GM18858 (cell line): Measurements from ENCODE around the gene EEA1.
"Not testable (repeated sequence)": the region's sequence is repeated elsewhere in the genome, so short reads cannot be mapped to it uniquely, and the experiment has no call there.

Experiments
- ATAC-seq: cut with Tn5 transposase; IDR thresholded peaks from one replicate; pipeline ENCODE4 v1.9.1; 2021; ENCODE audit not compliant: unreplicated experiment

Gene EEA1

DNA sequence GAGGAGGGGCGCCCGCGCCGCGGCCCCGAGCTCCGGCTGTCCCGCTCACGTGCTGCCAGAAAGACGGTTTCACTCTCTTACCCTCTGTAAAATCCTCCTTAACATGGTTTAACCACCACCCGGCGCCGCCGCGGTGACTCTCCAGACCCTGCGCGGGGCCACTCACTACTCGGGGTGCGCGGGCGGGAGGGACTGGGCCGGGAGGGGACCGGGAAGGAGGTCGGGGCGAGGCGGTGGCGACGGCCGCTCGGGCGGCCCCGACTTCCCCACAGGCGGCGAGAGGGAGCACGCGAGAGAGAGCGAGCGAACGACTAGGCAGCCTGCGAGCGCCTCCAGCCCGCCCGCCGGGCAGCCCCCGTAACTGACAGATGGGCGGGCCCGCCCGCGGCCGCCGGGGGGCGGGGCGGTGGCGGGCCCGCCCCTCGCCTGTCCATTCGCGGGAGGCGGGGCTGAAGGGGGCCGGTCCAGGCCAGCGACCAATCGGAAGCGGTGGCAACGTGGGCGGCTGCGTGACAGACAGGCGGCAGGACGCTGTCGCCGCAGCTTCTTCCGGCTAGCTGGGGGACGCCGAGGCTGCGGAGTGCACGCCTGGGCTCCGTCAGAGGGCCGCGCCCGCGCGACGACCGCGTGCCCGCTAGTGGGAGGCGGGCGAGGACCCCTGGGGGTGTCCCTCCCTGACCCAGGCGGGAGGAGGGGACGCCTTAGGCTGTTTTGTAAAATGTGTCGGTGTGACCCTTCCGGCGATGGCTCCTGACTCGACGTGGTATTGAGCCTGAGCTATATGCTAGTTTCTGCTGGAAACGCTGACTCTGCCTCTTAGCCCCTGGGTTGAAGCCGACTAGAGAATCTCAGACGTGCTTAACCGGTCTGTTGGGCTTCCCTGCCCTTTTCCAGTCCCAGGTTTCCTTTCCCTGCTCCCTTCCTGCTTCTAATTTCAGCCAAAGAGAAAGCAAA lies at the start of gene EEA1:
Gene EEA1, minus strand, starts transcription at position 334 of the 954 bp plus-strand sequence. Its CDS starts 229 bp downstream, at position 105.
- peak; percentile 81 for ATAC-seq

DNA sequence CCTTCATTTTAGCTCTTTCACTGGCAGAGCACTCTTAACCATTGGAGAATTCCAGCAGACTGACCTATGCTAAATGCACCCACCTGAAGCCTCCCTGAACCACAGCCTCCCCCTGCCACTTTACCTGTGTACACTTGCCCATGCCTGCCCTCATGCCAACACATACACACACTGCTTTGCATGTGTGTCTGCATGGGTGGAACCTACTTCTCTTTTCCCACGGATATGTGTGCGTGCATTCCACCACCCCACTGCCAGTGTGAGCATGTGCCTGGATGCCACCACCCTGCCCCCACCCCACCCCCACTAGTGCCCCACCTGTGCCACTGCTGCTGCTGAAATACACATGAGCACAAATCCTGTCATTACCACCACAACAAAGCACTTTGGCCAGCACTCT lies 49.5 kb upstream of the EEA1 start:
- no peak for ATAC-seq

DNA sequence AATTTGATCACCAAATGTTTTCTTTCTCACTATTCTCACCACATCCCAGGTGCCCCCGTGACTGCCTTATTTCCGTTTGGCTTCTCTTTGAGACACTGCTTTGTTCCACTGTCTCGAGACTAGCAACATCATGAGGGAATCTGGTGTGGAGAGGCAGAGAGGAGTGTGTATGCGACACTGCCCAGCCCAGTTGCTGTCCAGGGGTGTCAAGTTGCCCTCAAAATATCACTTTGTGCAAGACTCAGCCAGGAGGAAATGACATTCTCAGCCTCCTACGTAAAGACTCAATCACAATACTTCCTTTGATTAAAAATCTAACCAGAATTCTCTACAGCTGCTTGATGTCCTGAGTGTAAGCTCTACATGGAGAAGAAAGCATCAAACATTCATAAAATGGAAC lies 48.2 kb upstream of the EEA1 start:
- no peak for ATAC-seq

DNA sequence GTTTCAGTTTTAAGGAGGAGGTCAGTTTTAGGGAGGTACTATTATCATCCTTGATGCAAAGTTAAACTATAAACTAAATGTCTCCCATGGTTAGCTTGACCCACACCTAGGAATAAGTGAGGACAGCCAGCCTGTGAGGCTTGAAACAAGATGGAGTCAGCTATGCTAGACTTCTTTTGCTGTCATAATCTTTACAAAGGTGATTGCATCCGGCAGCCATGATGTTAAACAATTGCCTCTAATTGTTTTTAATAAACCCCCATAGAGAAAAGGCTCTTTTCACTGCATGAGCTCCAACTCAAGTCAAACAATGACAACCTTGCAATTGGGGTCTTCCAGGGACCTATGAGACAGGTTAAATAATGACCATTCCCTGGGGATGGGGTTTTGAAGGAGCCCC lies 45.7 kb upstream of the EEA1 start:
- no peak for ATAC-seq

DNA sequence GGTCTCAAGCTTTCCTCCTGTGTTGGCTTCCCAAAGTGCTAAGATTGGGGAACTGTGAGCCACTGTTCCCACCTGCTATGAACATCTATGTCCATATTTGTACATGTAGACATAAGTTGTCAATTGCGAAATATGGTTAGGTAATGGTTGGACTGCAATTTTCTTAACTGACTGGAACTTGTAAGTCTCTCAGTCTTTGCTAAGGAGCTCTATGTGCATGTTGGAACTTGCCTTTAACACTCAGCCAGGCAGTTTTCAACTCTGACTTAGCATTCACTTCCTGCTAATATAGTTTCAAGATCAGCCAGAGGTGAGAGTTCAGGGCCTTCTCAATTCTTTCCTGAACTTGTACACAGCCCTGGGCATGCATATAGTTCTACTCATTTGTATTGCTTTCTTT lies 44.5 kb upstream of the EEA1 start:
- peak; percentile 37 for ATAC-seq

DNA sequence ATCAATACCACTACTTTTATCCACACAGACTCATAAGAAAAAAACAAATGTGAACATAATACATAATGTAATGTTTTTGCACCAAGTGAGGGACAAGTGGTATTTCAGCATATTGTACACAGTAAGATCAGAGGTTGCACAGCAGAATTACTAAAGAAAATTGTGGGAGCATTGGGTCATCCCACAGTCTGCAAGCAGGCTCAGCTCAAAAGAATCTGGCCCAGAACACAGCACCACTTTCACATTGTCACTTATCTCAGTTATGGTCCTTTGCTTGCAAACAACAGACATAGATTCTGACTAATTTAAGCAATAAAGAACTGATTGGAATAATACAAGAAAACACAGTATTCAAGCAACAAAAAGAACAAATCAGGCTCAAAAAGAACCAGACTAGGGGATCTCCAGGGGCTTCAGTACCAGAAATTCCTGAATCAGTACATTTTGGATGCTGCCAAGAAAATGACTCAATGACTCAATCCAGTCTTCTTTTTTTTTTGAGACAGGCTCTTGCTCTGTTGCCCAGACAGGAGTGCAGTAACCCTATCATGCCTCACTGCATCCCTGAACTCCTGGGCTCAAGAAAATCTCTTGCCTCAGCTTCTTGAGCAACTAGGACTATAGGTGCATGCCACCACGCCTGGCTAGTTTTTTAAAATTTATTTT lies 42.9 kb upstream of the EEA1 start:
- no peak for ATAC-seq

DNA sequence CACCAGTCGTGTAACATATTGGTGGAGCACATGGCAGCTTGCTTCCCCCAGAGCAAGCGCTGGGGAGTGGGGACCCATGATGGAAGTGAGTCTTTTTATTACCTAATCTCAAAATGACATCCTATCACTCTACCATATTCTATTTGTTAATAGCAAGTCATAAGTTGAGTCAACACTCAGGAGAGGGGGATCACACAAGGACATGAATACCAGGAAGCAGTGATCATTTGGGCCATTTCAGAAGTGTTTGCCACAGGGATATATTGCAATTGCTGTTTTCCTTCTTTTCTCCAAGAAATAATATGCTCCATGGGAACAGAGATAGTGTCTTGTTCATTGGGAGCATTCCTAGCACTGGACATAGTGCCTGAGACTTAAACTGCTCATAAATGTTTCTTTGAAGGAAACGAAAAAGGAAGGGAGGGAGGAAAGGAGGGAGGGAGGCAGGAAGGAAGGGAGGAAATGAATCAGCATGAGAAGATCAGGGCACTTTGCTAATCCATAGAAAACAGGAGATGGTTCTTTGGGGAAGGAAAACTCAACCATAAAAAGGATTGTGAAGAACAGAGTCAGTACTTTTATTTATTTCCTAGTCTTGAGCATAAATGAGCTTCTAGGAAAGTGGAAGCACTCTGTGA lies 39.2 kb upstream of the EEA1 start:
- ATAC-seq = no peak

DNA sequence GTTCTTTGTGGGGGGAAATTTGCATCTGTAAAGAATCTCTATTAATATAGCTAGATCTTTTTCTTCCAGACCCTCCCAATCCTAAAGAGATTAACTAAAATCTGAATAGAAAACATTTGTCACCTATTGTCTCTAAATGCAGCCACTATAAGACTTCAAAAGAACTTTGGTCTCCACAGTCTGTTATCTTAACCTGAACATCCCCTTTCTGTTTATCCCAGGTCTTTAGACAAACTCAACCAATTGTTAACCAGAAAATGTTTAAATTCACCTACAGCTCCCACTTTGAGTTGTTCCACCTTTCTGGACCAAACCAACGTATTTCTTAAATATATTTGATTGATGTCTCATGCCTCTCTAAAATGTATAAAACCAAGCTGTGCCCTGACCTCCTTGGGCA lies 35.3 kb upstream of the EEA1 start:
- not testable (repeated sequence) for ATAC-seq

DNA sequence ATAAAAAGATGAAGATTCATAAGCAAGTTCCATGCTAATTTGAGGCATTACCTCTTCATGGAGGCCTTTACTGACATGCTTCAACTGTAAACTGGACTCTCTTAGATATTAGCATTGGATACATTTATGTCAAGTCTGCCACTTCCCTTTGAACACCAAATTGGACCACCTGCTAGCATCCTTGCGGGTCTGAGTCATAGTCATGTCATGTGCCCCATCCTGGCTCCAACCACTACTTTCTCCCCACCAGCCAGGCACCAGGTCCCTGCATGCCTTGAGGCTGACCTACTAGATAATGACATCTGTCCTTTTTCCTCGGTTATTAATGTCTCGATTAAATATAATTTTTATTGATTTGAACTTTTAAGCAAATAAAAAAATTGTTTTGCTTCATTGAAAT lies 32.9 kb upstream of the EEA1 start:
- no peak for ATAC-seq

DNA sequence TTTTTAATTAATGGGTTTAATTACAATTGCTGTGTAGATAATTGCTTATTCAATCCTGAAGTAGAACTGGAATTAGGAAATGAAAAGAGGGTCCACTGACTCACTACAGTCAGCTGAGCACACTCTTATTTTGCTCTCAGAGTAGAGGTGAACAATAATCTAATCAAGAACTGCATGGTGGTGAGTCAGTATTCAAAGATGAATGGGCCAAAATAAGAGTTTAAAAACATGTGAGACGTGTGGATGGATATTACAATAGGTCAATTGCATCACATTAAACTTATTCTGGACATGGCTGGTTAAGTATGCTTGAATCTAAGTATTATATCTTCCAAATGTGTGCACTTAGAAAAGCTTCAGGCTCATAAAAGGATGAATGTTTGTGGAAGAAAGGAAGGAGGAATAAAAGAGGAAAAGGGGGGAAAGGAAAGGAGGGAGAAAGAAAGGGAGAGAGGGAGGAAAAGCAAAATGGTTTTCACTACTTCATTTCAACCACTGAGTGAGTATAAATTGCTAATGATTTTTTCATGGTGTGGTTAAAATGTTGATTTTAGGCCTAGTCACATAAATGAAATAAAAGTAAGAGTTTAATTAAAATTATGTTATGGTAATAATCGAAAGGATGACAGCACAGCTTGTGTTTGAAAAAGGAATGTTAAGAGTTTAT lies 27.0 kb upstream of the EEA1 start:
- no peak for ATAC-seq

DNA sequence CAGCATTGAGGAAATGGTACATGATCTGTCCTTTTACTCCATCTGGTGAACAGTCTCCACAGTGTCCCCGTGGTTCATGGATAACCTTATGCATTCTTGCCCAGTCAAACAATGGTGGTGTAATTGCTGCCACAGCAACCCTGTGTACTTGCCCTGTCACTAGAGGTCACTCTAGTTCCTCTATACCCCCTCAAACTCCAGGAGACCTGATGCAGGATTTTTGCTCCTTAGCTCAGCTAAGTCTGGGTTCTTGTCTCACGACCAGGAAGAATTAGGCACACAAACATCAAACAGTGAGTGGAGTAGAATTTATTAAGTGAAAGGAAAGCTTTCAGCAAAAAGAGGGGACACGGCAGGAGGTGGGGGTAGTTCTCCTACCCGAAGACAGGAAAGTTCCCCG lies 24.7 kb upstream of the EEA1 start:
- no peak for ATAC-seq

DNA sequence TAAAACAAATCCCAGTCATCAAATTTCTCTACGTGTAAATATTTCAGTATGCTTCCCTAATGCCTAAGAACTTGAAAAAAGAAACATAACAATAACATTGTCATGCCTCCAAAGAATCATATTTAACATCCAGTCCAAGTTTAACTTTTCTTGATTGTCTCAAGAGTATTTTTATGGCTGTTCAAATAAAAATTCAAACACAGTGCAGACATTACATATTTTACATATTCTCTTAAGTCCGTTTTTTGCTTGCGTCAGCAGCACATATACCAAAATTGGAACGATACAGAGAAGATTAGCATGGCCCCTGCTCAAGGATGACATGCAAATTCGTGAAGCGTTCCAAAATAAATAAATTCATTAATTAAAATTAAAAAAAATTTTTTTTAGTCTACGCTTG lies 23.3 kb upstream of the EEA1 start:
- no peak for ATAC-seq

DNA sequence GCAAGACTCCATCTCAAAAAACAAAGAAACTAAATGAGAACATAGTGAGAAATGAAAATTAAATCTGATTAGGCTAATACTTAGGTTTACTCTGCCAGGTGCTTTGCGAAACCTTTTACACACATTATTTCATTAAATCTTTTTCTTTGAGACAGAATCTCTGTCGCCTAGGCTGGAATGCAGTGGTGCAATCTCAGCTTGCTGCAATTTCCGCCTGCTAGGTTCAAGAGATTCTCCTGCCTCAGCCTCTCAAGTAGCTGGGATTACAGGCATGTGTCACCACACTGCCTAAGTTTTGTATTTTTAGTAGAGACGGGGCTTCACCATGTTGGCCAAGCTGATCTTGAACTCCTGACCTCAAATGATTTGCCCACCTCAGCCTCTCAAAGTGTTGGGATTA lies 21.9 kb upstream of the EEA1 start:
- no peak for ATAC-seq

DNA sequence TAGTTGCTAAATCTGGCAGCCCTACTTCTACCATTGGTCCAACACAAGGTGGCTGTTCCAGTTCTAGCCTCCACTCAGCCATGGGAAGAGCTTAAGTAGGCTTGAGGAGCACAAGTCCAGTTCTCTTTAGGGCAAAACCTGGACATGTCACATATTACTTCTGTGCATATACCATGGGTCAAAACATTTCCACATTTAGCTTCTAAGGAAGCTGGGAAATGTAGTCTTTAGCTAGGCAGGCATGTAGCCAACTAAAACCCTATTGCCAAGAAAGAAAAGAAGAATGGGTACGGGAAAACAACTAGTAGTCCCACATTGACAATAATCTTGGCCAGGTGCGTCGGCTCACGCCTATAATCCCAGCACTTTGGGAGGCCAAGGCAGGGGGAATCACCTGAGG lies 20.9 kb upstream of the EEA1 start:
- ATAC-seq = no peak

DNA sequence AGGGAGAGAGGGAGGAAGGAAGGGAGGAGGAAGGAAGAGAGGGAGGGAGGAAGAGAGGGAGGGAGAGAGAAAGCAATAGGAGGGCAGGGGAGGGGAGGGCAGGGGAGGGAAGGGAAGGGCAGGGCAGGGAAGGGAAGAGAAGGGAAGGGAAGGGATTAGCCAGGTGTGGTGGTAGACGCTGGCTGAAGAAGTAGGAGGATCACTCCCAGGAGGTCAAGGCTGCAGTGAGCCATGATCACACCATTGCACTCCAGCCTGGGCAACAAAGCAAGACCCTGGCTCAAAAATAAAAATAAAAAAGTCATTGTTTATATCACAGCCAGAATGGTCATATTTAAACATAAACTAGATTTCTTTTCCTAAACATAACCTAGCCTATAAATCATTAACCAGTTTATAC lies 20.4 kb upstream of the EEA1 start:
- no peak for ATAC-seq

DNA sequence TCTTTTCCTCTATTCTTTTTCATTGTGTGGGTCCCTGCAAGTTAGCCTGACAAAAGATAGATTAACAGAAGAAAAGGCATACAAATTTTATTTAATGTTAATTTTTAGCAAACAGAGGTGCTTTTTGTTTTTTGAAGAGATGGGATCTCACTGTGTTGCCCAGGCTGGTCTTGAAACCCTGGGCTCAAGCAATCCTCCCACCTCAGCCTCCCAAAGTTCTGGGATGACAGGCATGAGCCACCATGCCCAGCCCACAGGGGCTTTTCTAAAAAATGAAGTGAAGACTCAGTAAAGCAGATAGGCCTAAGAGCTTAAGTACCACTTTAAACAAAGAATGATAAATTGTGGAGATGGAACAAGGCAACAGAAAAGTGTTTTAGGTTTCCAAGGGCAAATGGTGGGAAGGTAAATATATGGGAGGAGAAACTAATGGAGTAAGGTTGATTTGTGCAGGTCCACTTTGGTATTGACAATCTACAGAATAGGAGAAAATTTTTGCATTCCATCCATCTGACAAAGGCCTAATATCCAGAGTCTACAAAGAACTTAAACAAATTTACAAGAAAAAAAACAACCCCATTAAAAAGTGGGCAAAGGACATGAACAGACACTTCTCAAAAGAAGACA lies 18.6 kb upstream of the EEA1 start:
- no peak for ATAC-seq

DNA sequence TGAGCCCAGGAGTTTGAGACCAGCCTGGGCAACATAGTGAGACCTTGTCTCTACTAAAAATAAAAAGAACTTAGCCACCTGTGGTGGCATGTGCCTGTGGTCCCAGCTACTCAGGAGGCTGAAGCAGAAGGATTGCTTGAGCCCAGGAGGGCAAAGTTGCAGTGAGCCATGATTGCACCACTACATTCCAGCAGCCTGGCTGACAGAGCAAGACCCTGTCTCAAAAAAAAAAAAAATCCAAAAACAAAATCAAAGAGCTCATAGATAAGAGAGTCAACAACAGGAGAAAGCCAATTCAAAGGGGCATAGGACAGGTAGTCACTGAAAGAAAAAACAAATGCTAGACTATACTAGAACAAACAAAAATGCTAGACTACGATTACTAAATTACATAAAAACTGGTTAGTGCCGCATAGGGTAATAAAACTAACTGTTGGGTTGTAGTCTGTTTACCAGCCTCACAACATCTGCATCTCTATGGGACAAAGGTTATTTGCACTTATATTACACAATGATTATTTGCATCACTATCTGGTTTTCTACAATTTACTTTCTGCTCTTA lies 16.6 kb upstream of the EEA1 start:
- no peak for ATAC-seq

DNA sequence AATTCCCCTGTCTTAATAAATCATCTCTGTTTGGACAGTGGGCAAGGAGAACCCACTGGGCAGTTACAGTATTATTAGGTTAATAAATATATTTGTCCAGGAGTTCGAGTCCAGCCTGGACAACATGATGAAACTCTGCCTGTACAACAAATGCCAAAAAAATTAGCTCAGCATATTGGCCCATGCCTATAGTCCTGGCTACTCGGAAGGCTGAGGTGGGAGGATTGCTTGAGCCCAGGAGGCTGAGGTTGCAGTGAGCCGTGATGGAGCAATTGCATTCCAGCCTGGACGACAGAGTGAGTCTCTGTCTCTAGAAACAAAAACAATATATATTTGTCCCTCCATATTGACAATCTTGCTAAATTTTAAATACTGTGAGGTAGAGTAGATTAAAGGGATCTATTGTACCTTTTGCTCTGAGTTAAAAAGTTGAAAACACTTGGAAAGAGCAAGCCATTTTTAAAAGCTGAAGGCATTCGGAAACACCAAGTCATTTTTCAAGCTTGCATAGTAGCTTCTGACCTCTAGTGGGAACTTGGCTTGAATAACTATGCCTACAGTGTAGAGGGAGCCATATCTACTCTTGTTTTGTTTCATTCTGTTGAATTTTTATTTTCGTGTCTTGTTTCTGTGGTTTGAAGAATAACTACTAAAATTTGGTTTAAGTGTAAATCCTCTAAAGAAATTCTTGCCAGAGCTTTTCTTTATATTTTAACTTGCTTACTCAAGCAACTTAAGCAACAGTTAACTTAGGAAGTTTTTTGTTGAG lies 14.6 kb upstream of the EEA1 start:
- ATAC-seq = no peak

DNA sequence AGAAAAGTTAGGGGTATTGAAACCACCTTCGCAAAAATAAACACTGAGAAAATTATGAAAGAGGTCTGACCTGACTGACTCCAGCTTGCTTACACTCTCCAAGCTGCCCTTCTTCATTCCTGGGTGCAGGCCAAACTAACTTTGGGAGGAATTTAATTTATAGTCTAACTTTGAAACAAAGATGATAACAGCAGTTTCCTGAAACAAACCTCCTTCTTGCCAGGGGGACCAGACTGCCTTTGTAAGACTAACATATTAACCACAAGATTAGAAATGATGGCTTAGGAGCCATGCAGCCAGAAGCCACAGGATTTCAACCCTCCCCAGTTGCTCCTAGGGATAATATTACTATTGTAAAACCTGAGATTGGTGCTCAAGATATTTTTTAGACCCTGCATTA lies 13.8 kb upstream of the EEA1 start:
- ATAC-seq = no peak

DNA sequence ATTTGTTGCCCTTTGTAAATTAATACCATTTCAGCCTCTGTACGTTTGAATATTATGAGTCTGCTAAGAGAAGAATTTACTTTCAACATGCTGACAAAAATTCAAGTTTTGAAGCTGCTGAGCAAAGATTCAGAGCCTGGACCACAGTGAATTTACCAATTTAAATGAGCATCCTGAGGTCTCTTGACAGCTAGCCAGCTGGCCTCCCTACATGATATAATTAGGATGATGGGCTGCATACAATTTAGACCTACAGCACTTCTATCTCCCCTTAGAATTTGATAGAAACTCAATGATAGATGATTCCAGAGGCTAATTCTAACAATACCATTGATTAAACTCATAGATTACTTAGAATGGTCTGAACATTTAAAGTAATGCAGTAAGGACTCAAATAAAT lies 10.0 kb upstream of the EEA1 start:
- ATAC-seq = no peak
